HepG2 (cell line): ENCODE results near the gene C9orf50. TPM values are rescaled to one million over a fixed set of nuclear protein-coding genes. Genes with fewer than 3 reads are reported as not detected.
A peak's percentile ranks its signal among the peaks of the same experiment; 100 is the strongest.

ENCODE experiments used
- ATF1 ChIP-seq: IDR thresholded peaks from 2 replicates; pipeline ENCODE4 v1.6.1; 2016; ENCODE audit warnings: mild to moderate bottlenecking, control low read depth
- ETV5 ChIP-seq: IDR thresholded peaks from 2 replicates; pipeline ENCODE4 v1.6.1; 2018; ENCODE audit warnings: missing biosample characterization, missing genetic modification reagents, inconsistent platforms, borderline replicate concordance
- GATAD1 ChIP-seq: IDR thresholded peaks from 2 replicates; pipeline ENCODE4 v1.6.1; 2016; ENCODE audit warnings: missing genetic modification reagents, missing compliant biosample characterization
- HNF4A ChIP-seq: sonication (generic); formaldehyde crosslinking; IDR thresholded peaks from 2 replicates; pipeline ENCODE4 v1.4.0; 2020; ENCODE audit warnings: missing genetic modification reagents
- MAFF ChIP-seq: IDR thresholded peaks from 2 replicates; pipeline ENCODE4 v1.6.1; 2011; ENCODE audit warnings: low read depth, low read length, improper control_type of control experiment
- MXD4 ChIP-seq: IDR thresholded peaks from 2 replicates; pipeline ENCODE4 v1.6.1; 2016; ENCODE audit warnings: mild to moderate bottlenecking, missing biosample characterization, missing genetic modification reagents
- TOE1 ChIP-seq: sonication (generic); formaldehyde crosslinking; IDR thresholded peaks from 2 replicates; pipeline ENCODE4 v1.4.0; 2020; ENCODE audit warnings: mild to moderate bottlenecking, missing genetic modification reagents
- ZNF282 ChIP-seq: fragments of 450-650 bp; IDR thresholded peaks from 2 replicates; pipeline ENCODE4 v1.6.1; 2018; ENCODE audit not compliant: partially characterized antibody
- ZNF335 ChIP-seq: sonication (generic); formaldehyde crosslinking; IDR thresholded peaks from 2 replicates; pipeline ENCODE4 v1.4.0; 2020; ENCODE audit warnings: missing genetic modification reagents
- ZNF546 ChIP-seq: sonication (generic); formaldehyde crosslinking; conservative IDR thresholded peaks from 2 replicates; pipeline ENCODE4 v1.8.1; 2023; ENCODE audit warnings: mild to moderate bottlenecking, missing genetic modification reagents
- ZNF569 ChIP-seq: sonication (generic); formaldehyde crosslinking; IDR thresholded peaks from 2 replicates; pipeline ENCODE4 v1.5.0; 2020; ENCODE audit warnings: mild to moderate bottlenecking, missing genetic modification reagents, moderate library complexity, borderline replicate concordance
- ZNF781 ChIP-seq: sonication (generic); formaldehyde crosslinking; IDR thresholded peaks from 2 replicates; pipeline ENCODE4 v1.5.1; 2020; ENCODE audit warnings: borderline replicate concordance, mild to moderate bottlenecking, missing genetic modification reagents; ENCODE audit errors: not compliant biosample characterization
- ZSCAN25 ChIP-seq: sonication (generic); formaldehyde crosslinking; IDR thresholded peaks from 2 replicates; pipeline ENCODE4 v1.8.0; 2022; ENCODE audit warnings: mild to moderate bottlenecking, missing genetic modification reagents
- polyA plus RNA-seq, 8 experiments: library from polyadenylated mRNA; depleted of rRNA in 3 of 8; stranded (reverse) in 7 of 8; unstranded in 1 of 8; fragments of >200 nt; fragmentation: Illumina TruSeq in 4 of 8; extraction: Trizol in 4 of 8; gene quantifications; 2 replicates each; pipeline versions ENCODE4 v1.2.1 to v1.2.3, GENCODE V29; 2011 to 2016; ENCODE audit warnings: low read depth in 4 of 8, missing spikeins in 1 of 8, mixed read lengths in 1 of 8; ENCODE audit not compliant: insufficient read depth in 1 of 8
- total RNA-seq, 5 experiments: library from RNA; depleted of rRNA; stranded (reverse); fragments of >200 nt; fragmentation: Illumina TruSeq; extraction: Trizol; gene quantifications; 2 replicates each; pipeline ENCODE4 v1.2.3, GENCODE V29; 2016; ENCODE audit warnings: low read depth in 1 of 5
- TF ChIP-seq, protein P1 (sequence below), 2 experiments: sonication (generic) in 1 of 2; formaldehyde crosslinking in 1 of 2; IDR thresholded peaks; 2 replicates each; pipeline versions ENCODE4 v1.4.0 to v1.6.1; 2016 to 2020; ENCODE audit warnings: borderline replicate concordance in 1 of 2, low read depth in 1 of 2, mild to moderate bottlenecking in 1 of 2, missing genetic modification reagents in 1 of 2
- TF ChIP-seq, protein P2 (sequence below): sonication (generic); formaldehyde crosslinking; IDR thresholded peaks from 2 replicates; pipeline ENCODE4 v1.4.0; 2020; ENCODE audit warnings: mild to moderate bottlenecking, missing genetic modification reagents
- TF ChIP-seq, protein P3 (sequence below): sonication (generic); formaldehyde crosslinking; IDR thresholded peaks from 2 replicates; pipeline ENCODE4 v1.4.0; 2020; ENCODE audit warnings: missing genetic modification reagents
- TF ChIP-seq, protein P4 (sequence below): IDR thresholded peaks from 2 replicates; pipeline ENCODE4 v1.6.1; 2012; ENCODE audit warnings: low read depth, low read length, improper control_type of control experiment

The C9orf50 gene
- total and polyA plus RNA-seq, 2 of the 13 experiments (the other 11 are each of a cell fraction or from before 2014, with no cell fraction given) = not detected

DNA sequence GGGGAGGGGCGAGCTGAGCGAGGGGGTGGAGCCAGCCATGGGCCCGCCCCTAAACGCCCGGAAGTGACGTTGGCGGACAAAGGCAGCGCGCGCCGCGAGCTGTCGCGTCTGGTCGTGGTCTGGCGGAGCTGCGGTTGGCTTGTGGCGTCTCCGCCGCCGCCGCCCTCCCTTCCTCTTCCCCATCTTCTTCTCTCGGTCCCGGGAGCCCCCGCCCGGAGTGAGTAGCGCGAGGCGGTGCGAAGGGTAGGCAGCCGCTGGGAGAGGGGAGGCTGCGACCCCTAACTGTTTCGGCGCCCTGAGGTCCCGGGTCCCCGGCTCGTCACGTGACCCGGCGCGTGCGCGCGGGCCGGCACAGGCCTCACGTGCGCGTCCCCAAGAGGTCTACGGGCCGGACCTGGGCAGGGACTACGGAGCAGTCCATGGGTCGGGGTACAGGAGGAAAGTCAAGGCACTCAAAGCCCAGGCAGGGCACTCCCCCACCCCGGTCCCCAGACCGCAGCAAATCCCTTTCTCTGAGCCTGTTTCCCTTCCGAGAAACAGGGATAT, 5.3 kb upstream of the C9orf50 start, which contains the start of gene NTMT1 (continued):
- TF ChIP-seq, protein P1, sequence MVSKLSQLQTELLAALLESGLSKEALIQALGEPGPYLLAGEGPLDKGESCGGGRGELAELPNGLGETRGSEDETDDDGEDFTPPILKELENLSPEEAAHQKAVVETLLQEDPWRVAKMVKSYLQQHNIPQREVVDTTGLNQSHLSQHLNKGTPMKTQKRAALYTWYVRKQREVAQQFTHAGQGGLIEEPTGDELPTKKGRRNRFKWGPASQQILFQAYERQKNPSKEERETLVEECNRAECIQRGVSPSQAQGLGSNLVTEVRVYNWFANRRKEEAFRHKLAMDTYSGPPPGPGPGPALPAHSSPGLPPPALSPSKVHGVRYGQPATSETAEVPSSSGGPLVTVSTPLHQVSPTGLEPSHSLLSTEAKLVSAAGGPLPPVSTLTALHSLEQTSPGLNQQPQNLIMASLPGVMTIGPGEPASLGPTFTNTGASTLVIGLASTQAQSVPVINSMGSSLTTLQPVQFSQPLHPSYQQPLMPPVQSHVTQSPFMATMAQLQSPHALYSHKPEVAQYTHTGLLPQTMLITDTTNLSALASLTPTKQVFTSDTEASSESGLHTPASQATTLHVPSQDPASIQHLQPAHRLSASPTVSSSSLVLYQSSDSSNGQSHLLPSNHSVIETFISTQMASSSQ (IDR thresholded peaks at IDR 0.05; ENCODE audit: low read depth) = no peak
- TF ChIP-seq, protein P1 (CRISPR knock-in tag; IDR thresholded peaks at IDR 0.05; ENCODE audit: borderline replicate concordance) = peak; percentile 11; the same call in 1 of the 2 replicates
- TF ChIP-seq ZSCAN25 (CRISPR knock-in tag) = peak; percentile 60; the same call in 1 of the 2 replicates
- no peak for TF ChIP-seq MAFF
- TF ChIP-seq TOE1 (CRISPR knock-in tag) = no peak
- TF ChIP-seq ZNF282 = no peak
- TF ChIP-seq MXD4 = peak; percentile 96
- peak; percentile 93 for TF ChIP-seq ZNF781
- TF ChIP-seq, protein P2, sequence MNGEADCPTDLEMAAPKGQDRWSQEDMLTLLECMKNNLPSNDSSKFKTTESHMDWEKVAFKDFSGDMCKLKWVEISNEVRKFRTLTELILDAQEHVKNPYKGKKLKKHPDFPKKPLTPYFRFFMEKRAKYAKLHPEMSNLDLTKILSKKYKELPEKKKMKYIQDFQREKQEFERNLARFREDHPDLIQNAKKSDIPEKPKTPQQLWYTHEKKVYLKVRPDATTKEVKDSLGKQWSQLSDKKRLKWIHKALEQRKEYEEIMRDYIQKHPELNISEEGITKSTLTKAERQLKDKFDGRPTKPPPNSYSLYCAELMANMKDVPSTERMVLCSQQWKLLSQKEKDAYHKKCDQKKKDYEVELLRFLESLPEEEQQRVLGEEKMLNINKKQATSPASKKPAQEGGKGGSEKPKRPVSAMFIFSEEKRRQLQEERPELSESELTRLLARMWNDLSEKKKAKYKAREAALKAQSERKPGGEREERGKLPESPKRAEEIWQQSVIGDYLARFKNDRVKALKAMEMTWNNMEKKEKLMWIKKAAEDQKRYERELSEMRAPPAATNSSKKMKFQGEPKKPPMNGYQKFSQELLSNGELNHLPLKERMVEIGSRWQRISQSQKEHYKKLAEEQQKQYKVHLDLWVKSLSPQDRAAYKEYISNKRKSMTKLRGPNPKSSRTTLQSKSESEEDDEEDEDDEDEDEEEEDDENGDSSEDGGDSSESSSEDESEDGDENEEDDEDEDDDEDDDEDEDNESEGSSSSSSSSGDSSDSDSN (CRISPR knock-in tag) = no peak; the same call in none of the 2 replicates
- TF ChIP-seq ETV5 (CRISPR knock-in tag) = peak; percentile 41; the same call in 1 of the 2 replicates
- peak; percentile 76; the same call in 1 of the 2 replicates for TF ChIP-seq ZNF546
- peak; percentile 85 for TF ChIP-seq GATAD1 (CRISPR knock-in tag)
- TF ChIP-seq HNF4A (CRISPR knock-in tag) = no peak
- TF ChIP-seq, protein P3, sequence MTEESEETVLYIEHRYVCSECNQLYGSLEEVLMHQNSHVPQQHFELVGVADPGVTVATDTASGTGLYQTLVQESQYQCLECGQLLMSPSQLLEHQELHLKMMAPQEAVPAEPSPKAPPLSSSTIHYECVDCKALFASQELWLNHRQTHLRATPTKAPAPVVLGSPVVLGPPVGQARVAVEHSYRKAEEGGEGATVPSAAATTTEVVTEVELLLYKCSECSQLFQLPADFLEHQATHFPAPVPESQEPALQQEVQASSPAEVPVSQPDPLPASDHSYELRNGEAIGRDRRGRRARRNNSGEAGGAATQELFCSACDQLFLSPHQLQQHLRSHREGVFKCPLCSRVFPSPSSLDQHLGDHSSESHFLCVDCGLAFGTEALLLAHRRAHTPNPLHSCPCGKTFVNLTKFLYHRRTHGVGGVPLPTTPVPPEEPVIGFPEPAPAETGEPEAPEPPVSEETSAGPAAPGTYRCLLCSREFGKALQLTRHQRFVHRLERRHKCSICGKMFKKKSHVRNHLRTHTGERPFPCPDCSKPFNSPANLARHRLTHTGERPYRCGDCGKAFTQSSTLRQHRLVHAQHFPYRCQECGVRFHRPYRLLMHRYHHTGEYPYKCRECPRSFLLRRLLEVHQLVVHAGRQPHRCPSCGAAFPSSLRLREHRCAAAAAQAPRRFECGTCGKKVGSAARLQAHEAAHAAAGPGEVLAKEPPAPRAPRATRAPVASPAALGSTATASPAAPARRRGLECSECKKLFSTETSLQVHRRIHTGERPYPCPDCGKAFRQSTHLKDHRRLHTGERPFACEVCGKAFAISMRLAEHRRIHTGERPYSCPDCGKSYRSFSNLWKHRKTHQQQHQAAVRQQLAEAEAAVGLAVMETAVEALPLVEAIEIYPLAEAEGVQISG = peak; percentile 74
- TF ChIP-seq ZNF335 (CRISPR knock-in tag) = no peak
- TF ChIP-seq, protein P4, sequence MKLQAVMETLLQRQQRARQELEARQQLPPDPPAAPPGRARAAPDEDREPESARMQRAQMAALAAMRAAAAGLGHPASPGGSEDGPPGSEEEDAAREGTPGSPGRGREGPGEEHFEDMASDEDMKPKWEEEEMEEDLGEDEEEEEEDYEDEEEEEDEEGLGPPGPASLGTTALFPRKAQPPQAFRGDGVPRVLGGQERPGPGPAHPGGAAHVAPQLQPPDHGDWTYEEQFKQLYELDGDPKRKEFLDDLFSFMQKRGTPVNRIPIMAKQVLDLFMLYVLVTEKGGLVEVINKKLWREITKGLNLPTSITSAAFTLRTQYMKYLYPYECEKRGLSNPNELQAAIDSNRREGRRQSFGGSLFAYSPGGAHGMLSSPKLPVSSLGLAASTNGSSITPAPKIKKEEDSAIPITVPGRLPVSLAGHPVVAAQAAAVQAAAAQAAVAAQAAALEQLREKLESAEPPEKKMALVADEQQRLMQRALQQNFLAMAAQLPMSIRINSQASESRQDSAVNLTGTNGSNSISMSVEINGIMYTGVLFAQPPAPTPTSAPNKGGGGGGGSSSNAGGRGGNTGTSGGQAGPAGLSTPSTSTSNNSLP = no peak
- TF ChIP-seq ZNF569 (CRISPR knock-in tag) = no peak
- no peak; the same call in 1 of the 2 replicates for TF ChIP-seq ATF1 (CRISPR knock-in tag)
